OCI-LY1 (cell line): Measurements from ENCODE around the gene BNIP1.

Source experiments
- CTCF ChIP-seq: fragments of 200-600 bp; sonication (generic), shearing (Covaris generic); IDR thresholded peaks from 2 replicates; pipeline ENCODE4 v1.5.1; 2017; ENCODE audit warnings: mild to moderate bottlenecking, antibody characterized with exemption, low read length, moderate library complexity, mixed read lengths
- EZH2 ChIP-seq: fragments of 200-600 bp; sonication (generic), shearing (Covaris generic); IDR thresholded peaks from 2 replicates; pipeline ENCODE4 v1.8.0; 2017; ENCODE audit warnings: borderline replicate concordance, mixed run types, mild to moderate bottlenecking, antibody characterized with exemption, low read length, moderate library complexity, mixed read lengths

GRCh38 chr5:173101245-173101644 lies 43.1 kb upstream of the BNIP1 start:
- TF ChIP-seq CTCF (no peak), EZH2 (no peak)
